Lung (tissue), 12 donors: ENCODE data around the gene DYNLL1. TPM values are rescaled to one million over a fixed set of nuclear protein-coding genes. Genes with fewer than 3 reads are reported as not detected.

Experiments used
- ATAC-seq: fragments of 200-7000 bp; cut with Tn5 transposase; one replicate; pipeline ENCODE4 v1.9.1; 2020; ENCODE audit warnings: moderate number of reproducible peaks; ENCODE audit not compliant: insufficient read depth, low FRiP score
- DNase-seq, 3 donors: peaks; one replicate each; pipeline ENCODE4 v3.0.0-alpha.2; 2013 to 2017
- H3K27ac ChIP-seq, 2 donors: one replicate each; pipeline ENCODE4 v1.5.1; 2013; ENCODE audit warnings: mild to moderate bottlenecking in 2 of 2, moderate library complexity in 2 of 2, control low read depth in 1 of 2, inconsistent platforms in 1 of 2, low read depth in 1 of 2, low read length in 1 of 2
- H3K27me3 ChIP-seq, 3 donors: one replicate each; pipeline ENCODE4 v1.5.1; 2013; ENCODE audit warnings: low read length in 2 of 3; ENCODE audit not compliant: control insufficient read depth in 3 of 3, insufficient read depth in 3 of 3
- H3K36me3 ChIP-seq, 4 donors: one replicate each; pipeline ENCODE4 v1.5.1; 2013; ENCODE audit warnings: low read length in 4 of 4, mild to moderate bottlenecking in 1 of 4, moderate library complexity in 1 of 4; ENCODE audit not compliant: control insufficient read depth in 4 of 4, insufficient read depth in 4 of 4
- H3K4me1 ChIP-seq, 5 donors: one replicate each; pipeline ENCODE4 v1.5.1; 2013; ENCODE audit warnings: low read length in 5 of 5, mild to moderate bottlenecking in 2 of 5, moderate library complexity in 1 of 5; ENCODE audit not compliant: control insufficient read depth in 5 of 5, insufficient read depth in 5 of 5
- H3K4me3 ChIP-seq: one replicate; pipeline ENCODE4 v1.5.1; 2013; ENCODE audit warnings: mild to moderate bottlenecking, control low read depth, moderate library complexity
- H3K9ac ChIP-seq, 2 donors: one replicate each; pipeline ENCODE4 v1.5.1; 2013; ENCODE audit warnings: low read length in 2 of 2, control low read depth in 1 of 2; ENCODE audit not compliant: insufficient read depth in 1 of 2
- H3K9me3 ChIP-seq, 4 donors: one replicate each; pipeline ENCODE4 v1.5.1; 2013; ENCODE audit warnings: low read length in 3 of 4, mild to moderate bottlenecking in 1 of 4, moderate library complexity in 1 of 4; ENCODE audit not compliant: control insufficient read depth in 4 of 4, insufficient read depth in 3 of 4
- CTCF ChIP-seq: IDR thresholded peaks from 2 replicates; pipeline ENCODE4 v1.5.1; 2012; ENCODE audit warnings: mild to moderate bottlenecking; ENCODE audit errors: control extremely low read depth, extremely low read depth
- WGBS, 2 donors: extraction: QIAGEN DNeasy Blood & Tissue Kit; methylation state at CpG; one replicate each; pipeline ENCODE4 v1.1.7; 2013; 5-methylcytosine and 5-hydroxymethylcytosine counted together
- polyA plus RNA-seq, 2 donors: library from polyadenylated mRNA; stranded (reverse); fragments of 200-250 nt; gene quantifications; one replicate each; pipeline ENCODE4 v1.2.1, GENCODE V29; 2013
- total RNA-seq, 2 donors: library from RNA; depleted of rRNA in 1 of 2; stranded (reverse); fragments of >200 nt in 1 of 2; gene quantifications; one replicate each; pipeline ENCODE4 v1.2.1, GENCODE V29; 2014 to 2021
- donor health status: control.
- donor health status: control.
- donor health status: Bipolar disorder and iron deficiency.
- donor health status: healthy.
- donor health status: DM: yes; HTN: yes; CAD: no.

The DYNLL1 gene
- total and polyA plus RNA-seq, 4 donors: 210 to 360 (median 318) TPM

GRCh38 chr12:120468325-120468820, 27.5 kb upstream of the DYNLL1 start:
- WGBS, 2 donors: 0 to 1% methylated on average over 23 of the region's 23 CpGs
- H3K4me1 ChIP-seq: peaks cover 0 to 19% (median 5%) of the 10 kb centered on the region in 5 donors

GRCh38 chr12:120468821-120469449, 27.0 kb upstream of the DYNLL1 start:
- no peaks in the 10 kb centered on the region for H3K9me3 ChIP-seq
- ATAC-seq (peak; percentile 21), DNase-seq (peak in 2 of 3 donors; percentile 69 to 70)

More at GRCh38 chr12:120468325-120468820, 27.5 kb upstream of the DYNLL1 start:
- peak overlapping the region; percentile 76 to 92 for H3K27ac ChIP-seq
- H3K4me3 ChIP-seq: peak overlapping the region; percentile 65
- no peaks in the 10 kb centered on the region for H3K27me3 ChIP-seq
- H3K9me3 ChIP-seq: no peaks in the 10 kb centered on the region
- peak; percentile 8 for ATAC-seq
- peak; percentile 43 to 52 (median 51) for DNase-seq
- peak overlapping the region; percentile 72 to 92 for H3K9ac ChIP-seq
- peaks cover 18 to 29% (median 19%) of the 10 kb centered on the region in 4 donors for H3K36me3 ChIP-seq
- TF ChIP-seq CTCF: no peak

GRCh38 chr12:120469450-120470149, 26.3 kb upstream of the DYNLL1 start, which contains the start of gene SRSF9:
SRSF9 (minus strand) TSS chr12:120469748; CDS start chr12:120469609, 139 bp downstream.
- Histone ChIP-seq H3K9me3 (no peaks in the 10 kb centered on the region), H3K9ac (peak within 1 kb of the TSS; percentile 80 to 92), H3K4me1 (peaks cover 0 to 19% (median 5%) of the 10 kb centered on the region in 5 donors), H3K27me3 (no peaks in the 10 kb centered on the region), H3K27ac (peak within 1 kb of the TSS; percentile 85 to 92), H3K4me3 (peak within 1 kb of the TSS; percentile 65), H3K36me3 (peaks cover 9 to 17% (median 11%) of the 10 kb centered on the region in 4 donors)
- 0% methylated on average over 79 to 88 of the region's 88 CpGs for WGBS, 2 donors
- ATAC-seq (peak; percentile 96), DNase-seq (peak; percentile 96 to 99 (median 97))
- TF ChIP-seq CTCF: peak; percentile 67

More at GRCh38 chr12:120468821-120469449, 27.0 kb upstream of the DYNLL1 start:
- Histone ChIP-seq H3K27me3 (no peaks in the 10 kb centered on the region), H3K4me1 (peaks cover 0 to 19% (median 5%) of the 10 kb centered on the region in 5 donors), H3K9ac (peak overlapping the region; percentile 72 to 92), H3K27ac (peak overlapping the region; percentile 85 to 92), H3K36me3 (peaks cover 13 to 23% (median 16%) of the 10 kb centered on the region in 4 donors), H3K4me3 (peak overlapping the region; percentile 65)
- no peak for TF ChIP-seq CTCF
- 1% methylated on average over 48 to 57 of the region's 57 CpGs for WGBS, 2 donors
